GM18507 (cell line): ENCODE measurements around the gene VGLL3.
"Not testable (repeated sequence)": the region's sequence is repeated elsewhere in the genome, so short reads cannot be mapped to it uniquely, and the experiment has no call there.

Experiments used
- DNase-seq: peaks from one replicate; pipeline ENCODE4 v3.0.0; 2011; ENCODE audit warnings: low read depth; ENCODE audit not compliant: insufficient read length; ENCODE audit errors: extremely low spot score
- FAIRE-seq: peaks from 2 replicates; lab custom pipeline; 2011; peaks lifted over from hg19 to GRCh38; lab: Jason Lieb, UNC

VGLL3 gene, protein sequence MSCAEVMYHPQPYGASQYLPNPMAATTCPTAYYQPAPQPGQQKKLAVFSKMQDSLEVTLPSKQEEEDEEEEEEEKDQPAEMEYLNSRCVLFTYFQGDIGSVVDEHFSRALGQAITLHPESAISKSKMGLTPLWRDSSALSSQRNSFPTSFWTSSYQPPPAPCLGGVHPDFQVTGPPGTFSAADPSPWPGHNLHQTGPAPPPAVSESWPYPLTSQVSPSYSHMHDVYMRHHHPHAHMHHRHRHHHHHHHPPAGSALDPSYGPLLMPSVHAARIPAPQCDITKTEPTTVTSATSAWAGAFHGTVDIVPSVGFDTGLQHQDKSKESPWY

DNA sequence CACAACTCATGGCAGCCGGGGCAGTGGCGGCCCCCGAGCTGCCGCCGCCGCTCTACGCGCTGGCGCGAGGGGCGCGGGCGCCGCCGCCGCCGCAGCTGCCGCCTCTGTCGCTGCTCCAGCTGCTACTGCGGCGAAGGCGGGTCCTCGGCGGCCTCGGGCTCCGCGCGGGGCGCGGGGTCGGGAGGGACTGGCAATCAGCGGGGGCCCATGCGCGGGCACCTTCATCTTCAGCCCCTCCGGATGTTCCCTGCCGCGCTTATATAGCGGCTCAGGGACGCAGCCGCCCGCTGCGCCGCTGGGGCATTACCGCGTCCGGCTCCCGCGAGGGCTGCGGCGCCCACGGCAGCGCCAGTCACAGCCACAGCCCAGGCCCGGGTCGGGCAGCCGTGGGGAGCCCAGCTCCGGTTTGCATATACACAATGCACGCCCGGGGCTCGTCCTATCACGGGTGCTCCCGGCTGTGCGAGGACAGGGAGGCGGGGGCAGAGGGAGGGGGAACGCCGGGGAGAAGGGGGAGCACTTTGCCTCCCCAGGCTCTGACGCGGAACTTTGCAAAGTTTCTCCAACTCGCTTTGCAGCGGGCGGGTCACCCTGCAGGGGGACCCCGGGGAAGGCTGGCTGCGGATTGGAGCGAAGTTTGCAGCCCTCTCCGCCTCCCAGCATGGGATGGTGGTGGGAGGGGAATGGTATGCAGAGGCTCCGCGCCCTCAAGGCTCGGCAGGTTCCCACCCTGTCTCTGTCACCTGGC lies at the start of gene VGLL3:
TSS of gene VGLL3 (minus strand) at position 416 of the 748 bp plus-strand sequence. CDS start at position 10, 406 bp downstream.
- no peak for FAIRE-seq
- no peak for DNase-seq

DNA sequence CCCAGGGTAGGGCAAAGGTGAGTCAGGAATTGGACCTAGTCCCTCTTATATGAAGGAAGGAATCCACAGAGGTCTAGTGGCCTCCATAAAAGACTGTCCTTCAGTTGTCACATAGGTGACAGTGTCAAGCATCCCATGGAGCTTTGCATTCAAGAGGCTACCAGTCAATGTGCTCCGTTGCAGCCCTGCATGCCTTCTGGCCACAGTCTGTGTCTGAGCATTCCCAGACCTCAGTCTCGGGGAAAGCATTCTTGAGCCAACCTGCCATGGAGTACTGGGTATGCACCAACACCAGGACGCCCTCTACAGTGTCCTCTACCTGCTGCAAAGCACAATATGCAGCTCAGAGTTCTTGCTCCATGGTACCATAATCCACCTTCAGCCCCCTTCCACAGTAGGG lies 46.7 kb upstream of the VGLL3 start:
- DNase-seq (no peak), FAIRE-seq (no peak)

DNA sequence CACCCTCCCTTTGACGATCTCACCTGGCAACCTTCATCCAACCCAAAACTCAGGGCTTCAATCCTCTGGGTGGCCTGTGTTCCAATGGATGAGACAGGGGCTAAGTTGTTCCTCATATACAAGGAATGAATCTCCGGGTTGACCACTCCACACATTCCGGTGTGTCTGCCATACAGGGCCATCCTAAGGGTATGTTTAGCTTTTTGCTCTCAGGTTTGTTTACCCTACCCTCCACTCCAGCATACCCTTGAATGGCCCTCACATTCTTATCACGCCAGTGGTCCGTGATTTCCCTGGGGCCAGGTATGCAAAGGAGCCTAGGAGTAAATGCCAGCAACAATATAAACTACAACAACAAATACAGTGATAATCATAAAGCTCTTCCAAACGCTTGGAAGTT lies 45.7 kb upstream of the VGLL3 start:
- DNase-seq (no peak), FAIRE-seq (no peak)

DNA sequence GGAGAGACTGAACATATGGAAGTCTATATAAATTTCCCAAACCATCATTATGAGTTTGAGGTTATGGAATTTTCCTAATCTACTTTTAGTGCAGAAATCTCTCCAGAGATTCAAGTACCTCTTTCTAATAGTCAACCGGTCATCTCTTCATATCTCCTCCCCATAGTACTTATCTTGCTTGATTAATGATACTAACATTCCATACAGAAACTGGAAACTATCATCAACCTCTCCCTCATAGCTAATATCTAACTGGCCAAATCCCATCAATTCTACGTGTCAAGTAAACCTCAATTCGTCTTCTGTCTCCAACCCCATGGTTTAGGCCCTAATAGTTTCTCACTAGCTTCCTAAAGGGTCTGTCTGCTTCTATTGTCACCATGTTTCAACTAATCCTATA lies 44.4 kb upstream of the VGLL3 start:
- FAIRE-seq: no peak
- no peak for DNase-seq

DNA sequence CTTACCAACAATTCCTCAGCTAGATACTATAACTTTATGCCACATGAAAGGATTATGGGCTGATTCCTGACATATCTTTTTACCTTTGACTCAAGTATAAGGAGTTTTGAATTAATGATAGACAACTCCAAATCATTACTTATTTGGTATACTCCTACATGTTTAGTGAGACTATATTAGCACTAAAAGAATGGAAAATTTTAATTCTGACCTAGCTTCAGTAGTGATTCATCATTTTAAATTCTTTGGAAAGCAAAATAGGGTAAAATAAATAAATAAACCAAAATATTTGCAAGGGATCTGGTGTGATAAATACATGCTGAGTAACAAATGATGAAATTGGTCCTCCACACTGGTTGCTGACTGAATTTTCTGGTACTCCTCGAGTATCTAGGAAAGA lies 42.3 kb upstream of the VGLL3 start:
- DNase-seq (no peak), FAIRE-seq (no peak)

DNA sequence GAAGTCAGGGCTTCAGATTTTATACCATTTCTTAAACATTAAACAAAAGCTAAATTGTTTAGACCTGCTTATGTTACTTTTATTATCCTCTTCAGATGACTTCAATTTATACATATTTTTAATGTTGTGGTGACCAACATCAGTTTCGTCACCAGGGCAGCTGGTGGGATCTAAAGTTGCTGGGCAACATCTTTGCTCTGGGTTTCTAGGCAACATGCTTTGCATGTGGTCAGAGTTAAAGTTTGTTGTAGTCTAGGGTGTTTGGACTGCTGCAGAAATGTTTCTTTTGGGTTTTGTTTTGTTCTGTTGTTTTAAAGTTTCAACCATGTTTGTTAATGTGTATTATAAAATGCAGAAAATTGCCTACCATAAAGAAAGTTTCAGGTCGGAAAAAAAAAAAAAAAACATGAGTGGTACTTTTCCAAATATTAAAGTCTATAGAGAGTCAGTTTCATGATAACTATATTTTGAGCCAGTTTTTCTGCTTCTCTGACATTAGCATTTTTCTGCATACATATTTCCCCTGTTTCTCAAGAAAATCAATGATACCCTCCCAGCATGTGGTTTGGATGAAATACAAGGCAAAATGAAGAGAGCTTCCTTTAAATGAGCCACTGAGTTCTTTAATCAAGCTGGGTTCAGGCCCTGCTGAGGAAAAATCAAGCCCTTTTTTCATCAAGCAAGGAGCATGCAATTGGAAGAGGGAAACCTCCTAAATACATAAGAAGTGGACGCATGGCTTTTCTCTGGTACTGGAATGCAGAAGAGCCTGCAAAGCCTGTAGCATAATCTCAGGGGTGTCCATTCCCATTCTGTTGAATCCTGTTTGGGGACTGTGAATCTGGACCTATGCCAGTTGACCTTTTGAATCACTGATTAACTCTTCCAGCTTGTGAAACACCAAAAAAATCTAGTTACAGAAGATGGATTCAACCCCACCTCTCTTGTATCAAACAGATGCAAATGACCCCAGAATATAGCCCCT lies 35.0 kb upstream of the VGLL3 start:
- FAIRE-seq (no peak), DNase-seq (no peak)

DNA sequence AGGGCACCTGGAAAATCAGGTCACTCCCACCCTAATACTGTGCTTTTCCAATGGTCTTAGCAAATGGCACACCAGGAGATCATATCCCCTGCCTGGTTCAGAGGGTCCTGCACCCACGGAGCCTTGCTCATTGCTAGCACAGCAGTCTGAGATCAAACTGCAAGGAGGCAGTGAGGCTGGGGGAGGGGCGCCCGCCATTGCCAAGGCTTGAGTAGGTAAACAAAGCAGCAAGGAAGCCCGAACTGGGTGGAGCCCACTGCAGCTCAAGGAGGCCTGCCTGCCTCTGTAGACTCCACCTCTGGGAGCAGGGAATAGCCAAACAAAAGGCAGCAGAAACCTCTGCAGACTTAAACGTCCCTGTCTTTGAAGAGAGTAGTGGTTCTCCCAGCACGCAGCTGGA lies 26.4 kb upstream of the VGLL3 start:
- DNase-seq, FAIRE-seq: not testable (repeated sequence)

DNA sequence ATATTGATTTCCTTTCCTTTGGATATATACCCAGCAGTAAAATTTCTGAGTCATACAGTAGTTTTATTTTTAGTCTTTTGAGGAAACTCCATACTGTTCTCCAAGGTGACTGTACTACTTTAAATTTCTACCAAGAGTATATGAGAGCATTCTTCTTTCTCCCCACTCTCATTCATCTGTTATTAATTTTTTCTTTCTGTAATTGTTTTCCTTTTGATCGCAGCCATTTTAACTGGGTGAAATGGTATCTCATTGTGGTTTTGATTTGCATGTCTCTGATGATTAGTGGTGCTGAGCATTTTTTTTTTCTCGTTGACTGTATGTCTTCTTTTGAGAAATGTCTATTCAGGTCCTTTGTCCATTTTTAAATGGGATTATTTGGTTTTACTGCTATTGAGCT lies 18.3 kb upstream of the VGLL3 start:
- FAIRE-seq (no peak), DNase-seq (no peak)

DNA sequence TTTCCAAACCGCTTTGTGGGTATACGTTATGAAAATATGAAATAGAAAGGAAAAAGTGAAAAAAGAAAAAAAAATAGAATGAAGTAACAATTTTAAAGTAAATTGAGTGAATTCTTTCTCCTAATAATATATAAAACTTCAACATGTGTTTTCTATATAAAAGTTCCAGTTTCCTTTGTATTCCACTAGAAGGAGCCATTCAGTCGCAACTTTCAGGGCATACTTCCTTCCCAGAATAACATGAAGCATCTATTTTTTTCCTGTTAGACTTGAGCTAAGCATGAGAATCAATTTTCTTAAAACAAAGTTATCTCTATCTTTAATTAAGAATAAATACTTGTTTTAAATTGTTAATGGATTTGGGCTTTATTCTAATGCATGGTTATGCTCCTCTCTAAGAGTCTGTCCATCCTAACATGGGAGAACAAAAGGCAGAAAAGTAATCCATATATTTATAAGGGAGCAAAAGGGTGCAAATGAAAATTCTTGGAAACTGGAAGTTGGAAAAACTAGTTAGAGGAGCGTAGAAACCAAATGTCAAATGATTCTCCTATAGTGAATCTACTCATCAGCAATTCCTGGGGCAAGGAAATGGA lies 16.0 kb upstream of the VGLL3 start:
- no peak for DNase-seq
- FAIRE-seq: no peak

DNA sequence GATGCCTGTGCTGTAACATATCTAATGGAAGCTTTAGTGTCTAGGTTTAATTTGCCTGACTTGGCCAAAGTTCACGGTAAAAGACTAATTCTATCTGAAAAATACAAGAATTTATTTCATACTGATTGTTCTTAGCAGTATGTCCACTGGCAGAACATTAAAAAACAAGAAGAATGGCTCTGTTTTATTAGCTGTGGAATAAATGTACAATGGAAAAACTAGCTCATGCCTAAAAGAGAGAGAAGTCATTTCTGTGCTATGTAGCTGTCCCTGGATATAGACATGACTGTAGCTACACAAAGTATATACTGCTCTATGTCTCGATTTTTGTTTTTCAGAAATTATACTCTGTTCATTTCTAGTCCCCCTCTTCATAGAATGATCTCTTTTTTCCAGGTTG lies 13.9 kb upstream of the VGLL3 start:
- FAIRE-seq: no peak
- DNase-seq: no peak

DNA sequence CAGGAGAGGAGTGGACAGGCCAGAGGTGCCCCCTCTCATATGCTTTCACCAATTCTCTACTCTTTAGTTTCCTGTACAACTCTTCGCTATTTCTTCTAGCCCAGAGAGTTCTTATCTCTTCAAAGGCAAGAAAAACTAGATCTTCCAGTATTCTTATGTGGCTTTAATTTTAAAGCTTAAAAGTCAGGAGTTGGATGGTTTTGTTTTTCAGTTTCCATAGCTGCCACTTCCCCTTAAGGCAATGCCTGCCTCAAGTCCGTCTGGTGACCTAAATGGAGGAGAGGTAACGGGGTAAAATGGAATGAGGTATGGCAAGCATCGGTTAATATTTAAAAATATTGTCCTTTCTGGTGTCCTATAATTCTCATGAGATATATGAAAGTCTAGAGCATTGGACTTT lies 11.4 kb upstream of the VGLL3 start:
- DNase-seq (no peak), FAIRE-seq (no peak)

DNA sequence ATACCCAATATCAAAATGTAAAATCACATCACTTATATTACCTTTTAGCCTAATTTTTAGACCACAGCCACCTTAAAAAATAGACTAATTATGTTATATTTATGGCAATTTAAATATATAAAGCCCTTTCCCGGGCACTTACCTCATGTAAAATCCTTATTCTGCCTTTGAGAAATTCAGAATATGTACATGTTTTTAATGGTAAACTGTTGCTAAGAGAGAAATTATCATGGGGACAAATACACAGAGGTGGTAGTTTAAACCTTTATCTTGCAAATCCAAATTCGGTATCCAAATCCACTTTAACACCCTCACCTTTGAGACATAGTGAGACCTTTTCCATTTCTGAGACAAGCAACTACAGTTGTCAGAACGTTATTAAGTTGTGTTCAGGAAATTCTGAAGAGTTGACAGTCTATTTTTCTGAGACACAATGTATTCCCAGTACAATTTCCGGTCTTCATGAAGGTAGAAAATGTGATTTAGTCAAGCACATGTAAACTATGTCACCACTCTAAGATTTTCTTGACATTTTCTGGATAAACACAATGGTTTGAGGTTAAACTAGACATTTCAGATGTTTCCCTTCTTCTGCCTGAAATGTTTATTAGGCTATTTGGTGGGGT lies 10.6 kb upstream of the VGLL3 start:
- no peak for FAIRE-seq

DNA sequence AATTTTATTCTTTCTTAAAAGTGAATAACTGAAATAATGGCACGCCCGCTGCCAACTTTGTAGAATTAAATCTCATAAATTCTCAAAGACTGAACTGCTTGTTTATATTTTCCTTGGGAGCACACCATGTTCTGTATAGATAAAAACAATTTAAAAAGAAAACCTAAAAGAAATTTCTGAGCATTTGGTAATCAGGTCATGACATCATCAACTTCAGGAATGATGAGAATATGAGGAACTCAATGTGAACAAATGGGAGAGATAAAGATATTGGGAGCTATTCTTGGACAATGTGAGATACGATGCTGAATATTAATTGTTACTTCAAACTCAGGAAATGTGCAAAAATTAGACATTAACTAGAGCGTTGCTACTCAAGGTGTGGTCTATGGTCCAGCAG lies 10.0 kb upstream of the VGLL3 start:
- DNase-seq (no peak), FAIRE-seq (no peak)

More for the DNA sequence above, 10.6 kb upstream of the VGLL3 start:
- no peak for DNase-seq

DNA sequence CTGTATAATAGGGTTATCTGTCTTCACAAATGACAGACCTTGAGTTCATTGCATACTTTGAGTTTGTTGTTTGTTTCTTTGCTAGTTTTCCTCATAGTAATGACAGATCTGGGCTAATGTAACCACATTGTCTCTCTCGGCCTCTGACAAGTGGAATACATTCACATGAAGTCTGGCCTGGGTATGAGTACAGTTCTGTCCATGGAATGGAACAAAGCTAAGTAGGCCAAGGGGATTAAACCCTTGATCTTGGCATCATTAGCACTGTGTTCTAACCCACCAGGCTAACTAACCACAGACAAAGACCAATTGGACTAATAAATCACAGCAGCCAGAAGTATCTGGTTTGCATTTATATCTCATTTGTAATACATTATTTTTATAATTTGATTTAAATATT lies 7.6 kb upstream of the VGLL3 start:
- FAIRE-seq (no peak), DNase-seq (no peak)

DNA sequence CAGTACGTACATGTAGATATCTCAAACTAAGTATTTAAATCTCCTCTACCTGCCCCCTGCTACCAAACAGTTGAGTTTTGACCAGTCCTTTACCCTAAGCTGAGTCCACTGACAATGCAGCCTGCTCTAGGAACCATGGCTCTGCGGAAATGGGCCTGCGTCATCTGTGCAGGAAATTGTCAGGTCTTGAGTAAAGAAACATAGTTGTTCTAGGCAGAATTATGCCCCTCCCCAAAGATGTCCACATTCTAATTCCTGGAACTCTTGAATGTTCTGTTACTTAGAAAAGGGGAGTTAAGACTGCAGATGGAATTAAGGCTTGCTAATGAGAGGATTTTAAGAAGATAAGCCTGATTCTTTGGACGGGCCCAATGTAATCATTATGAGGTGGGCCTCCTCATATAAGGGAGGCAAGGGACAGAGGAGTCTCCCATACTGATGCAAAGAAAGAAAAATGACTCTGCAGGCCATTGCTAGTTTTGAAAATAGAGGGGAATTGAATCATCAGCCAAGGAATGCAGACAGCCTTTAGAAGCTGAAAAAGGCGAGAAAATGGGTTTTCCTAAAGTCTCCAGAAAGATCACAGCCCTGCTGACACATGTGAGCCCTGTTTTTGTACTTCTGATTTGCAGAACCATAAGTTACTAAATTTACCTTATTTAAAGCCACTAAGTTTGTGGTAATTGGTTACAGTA lies 5.5 kb upstream of the VGLL3 start:
- FAIRE-seq: no peak
- no peak for DNase-seq

DNA sequence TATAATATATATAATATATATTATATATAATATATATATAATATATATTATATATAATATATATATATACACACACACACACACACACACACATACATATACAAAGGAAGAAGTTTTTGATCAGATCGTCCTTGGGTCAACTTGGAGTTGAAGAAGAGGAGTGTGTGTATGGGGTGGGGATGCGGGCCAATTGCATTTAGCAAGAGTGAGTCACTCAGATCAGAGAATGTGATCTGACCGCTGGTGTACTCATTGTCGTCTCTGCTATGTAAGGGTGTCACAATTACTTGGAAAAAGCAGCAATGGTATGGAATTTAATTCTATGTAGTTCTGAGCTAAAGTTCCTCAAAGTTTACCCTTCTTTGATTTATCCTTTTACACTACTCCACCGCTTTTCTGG lies 4.6 kb upstream of the VGLL3 start:
- DNase-seq: no peak
- no peak for FAIRE-seq

DNA sequence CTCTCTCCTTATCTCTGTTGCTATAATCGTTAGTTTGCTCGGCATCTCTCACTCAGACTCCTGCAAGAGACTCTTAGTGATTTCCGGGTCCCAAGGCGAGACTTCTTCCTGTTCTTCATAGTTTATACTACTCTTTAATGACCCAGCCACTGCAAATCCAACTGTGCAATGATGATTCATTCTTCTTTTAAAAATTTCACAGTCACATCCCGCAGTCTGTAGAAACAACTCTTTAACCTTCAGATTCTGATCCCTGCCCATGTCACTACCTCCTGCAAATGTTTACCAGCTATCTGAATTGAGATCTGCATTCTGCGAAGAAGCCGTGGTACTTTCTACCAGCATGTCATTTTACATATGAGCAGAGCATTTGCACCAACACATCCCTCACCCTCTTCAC lies 2.8 kb upstream of the VGLL3 start:
- DNase-seq (no peak), FAIRE-seq (no peak)

DNA sequence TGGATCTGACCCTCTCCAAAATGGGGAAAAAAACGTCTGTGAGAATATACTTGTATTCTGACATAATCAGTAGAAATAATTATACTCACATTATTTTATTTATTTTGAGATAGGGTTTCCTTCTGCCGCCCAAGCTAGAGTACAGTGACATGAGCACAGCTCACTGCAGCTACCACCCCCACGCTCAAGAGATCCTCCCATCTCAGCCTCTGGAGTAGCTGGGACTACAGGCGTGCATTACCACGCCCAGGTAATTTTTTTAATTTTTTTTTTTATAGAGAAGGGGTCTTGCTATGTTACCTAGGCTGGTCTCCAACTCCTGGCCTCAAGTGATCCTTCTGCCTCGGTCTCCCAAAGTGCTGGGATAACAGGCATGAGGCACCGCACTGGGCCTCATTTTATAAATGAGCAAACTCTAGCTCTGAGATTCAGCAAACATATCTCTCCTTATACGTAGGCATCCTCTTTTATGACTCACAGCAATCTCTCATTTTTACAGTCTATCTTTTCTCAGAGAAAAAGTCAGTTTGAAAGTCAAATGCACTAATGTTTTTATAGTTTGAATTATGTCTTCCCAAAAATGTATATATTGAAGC lies 989 bp upstream of the VGLL3 start:
- DNase-seq (no peak), FAIRE-seq (no peak)
